IMR-90 (cell line): ENCODE data around the gene NPAS2. TPM values are rescaled to one million over a fixed set of nuclear protein-coding genes. Genes with fewer than 3 reads are reported as not detected.

Experiments used
- ATAC-seq: fragments of 200-7000 bp; cut with Tn5 transposase; 2 replicates; pipeline ENCODE4 v1.9.1; 2020; ENCODE audit warnings: low read depth, mild to moderate bottlenecking, moderate library complexity
- BruUV-seq: library from RNA; stranded (reverse); fragments of 400-500 nt; replicated peaks from 2 replicates; lab custom pipeline; 2021; lab: Mats Ljungman, UMichigan
- CTCF ChIA-PET: fragments of 300-600 bp; formaldehyde crosslinking; extraction: SDS; loops from one replicate; lab custom pipeline; 2021; ENCODE audit warnings: antibody characterized with exemption; lab: Yijun Ruan, JAX
- POLR2A ChIA-PET: fragments of 300-600 bp; sonication (Branson Sonifier 250); formaldehyde crosslinking; loops from one replicate; lab custom pipeline; 2022; ENCODE audit warnings: antibody characterized with exemption; ENCODE audit not compliant: unreplicated experiment; lab: Charles Lee
- DNase-seq: peaks from one replicate; pipeline ENCODE4 v3.0.0; 2013
- H2AFZ ChIP-seq: replicated peaks from 2 replicates; pipeline ENCODE3; 2013; ENCODE audit warnings: low read length, mild to moderate bottlenecking; ENCODE audit not compliant: poor library complexity
- H2AK5ac ChIP-seq: 2 replicates; pipeline ENCODE4 v1.6.1; 2013; ENCODE audit warnings: low read depth, low read length, inconsistent platforms
- H2AK9ac ChIP-seq: replicated peaks from 2 replicates; pipeline ENCODE3; 2013; ENCODE audit warnings: mild to moderate bottlenecking, low read depth, low read length, moderate library complexity; ENCODE audit not compliant: poor library complexity
- H2BK120ac ChIP-seq: 2 replicates; pipeline ENCODE4 v1.6.1; 2013; ENCODE audit warnings: low read depth, low read length, inconsistent platforms
- H2BK15ac ChIP-seq: 3 replicates; pipeline ENCODE4 v1.6.1; 2013; ENCODE audit warnings: low read depth, low read length, inconsistent platforms
- H2BK20ac ChIP-seq: 2 replicates; pipeline ENCODE4 v1.6.1; 2013; ENCODE audit warnings: low read depth, mild to moderate bottlenecking, inconsistent platforms, low read length, moderate library complexity
- H2BK5ac ChIP-seq: 2 replicates; pipeline ENCODE4 v1.6.1; 2013; ENCODE audit warnings: mild to moderate bottlenecking, low read depth, low read length, inconsistent platforms; ENCODE audit not compliant: poor library complexity, severe bottlenecking
- H3K14ac ChIP-seq: replicated peaks from 2 replicates; pipeline ENCODE4 v1.6.1; 2013; ENCODE audit warnings: low read depth, low read length, inconsistent platforms
- H3K18ac ChIP-seq: 2 replicates; pipeline ENCODE4 v1.6.1; 2013; ENCODE audit warnings: low read depth, low read length, control low read depth
- H3K23ac ChIP-seq: 2 replicates; pipeline ENCODE4 v1.6.1; 2013; ENCODE audit warnings: low read depth, low read length, inconsistent platforms
- H3K27ac ChIP-seq: 2 replicates; pipeline ENCODE4 v1.5.1; 2013; ENCODE audit warnings: mild to moderate bottlenecking, control low read depth, low read length; ENCODE audit not compliant: insufficient read depth
- H3K27me3 ChIP-seq: 2 replicates; pipeline ENCODE4 v1.6.1; 2013; ENCODE audit warnings: low read length; ENCODE audit not compliant: control insufficient read depth, insufficient read depth
- H3K36me3 ChIP-seq: 2 replicates; pipeline ENCODE4 v1.6.1; 2013; ENCODE audit warnings: low read length, mixed read lengths; ENCODE audit not compliant: control insufficient read depth, insufficient read depth
- H3K4ac ChIP-seq: 2 replicates; pipeline ENCODE4 v1.6.1; 2013; ENCODE audit warnings: low read depth, low read length, inconsistent platforms
- H3K4me1 ChIP-seq: 2 replicates; pipeline ENCODE4 v1.6.1; 2013; ENCODE audit warnings: low read length, mixed read lengths; ENCODE audit not compliant: control insufficient read depth, insufficient read depth
- H3K4me2 ChIP-seq: 2 replicates; pipeline ENCODE4 v1.6.1; 2013; ENCODE audit warnings: low read depth, mild to moderate bottlenecking, control low read depth, low read length, moderate library complexity
- H3K4me3 ChIP-seq: 2 replicates; pipeline ENCODE4 v1.5.1; 2013; ENCODE audit warnings: low read depth, mild to moderate bottlenecking, control low read depth, low read length, moderate library complexity; ENCODE audit not compliant: insufficient read depth
- H3K56ac ChIP-seq: 2 replicates; pipeline ENCODE4 v1.6.1; 2013; ENCODE audit warnings: low read length, inconsistent platforms; ENCODE audit not compliant: insufficient read depth; ENCODE audit errors: extremely low read depth
- H3K79me1 ChIP-seq, 2 experiments: 2 replicates each; pipeline ENCODE4 v1.6.1; 2013; ENCODE audit warnings: low read length in 2 of 2, inconsistent platforms in 1 of 2, low read depth in 1 of 2
- H3K9ac ChIP-seq: 2 replicates; pipeline ENCODE4 v1.6.1; 2013; ENCODE audit warnings: low read depth, low read length, control low read depth
- H3K9me1 ChIP-seq: 2 replicates; pipeline ENCODE4 v1.6.1; 2013; ENCODE audit warnings: low read length, inconsistent platforms; ENCODE audit not compliant: insufficient read depth
- H3K9me3 ChIP-seq: 2 replicates; pipeline ENCODE4 v1.6.1; 2013; ENCODE audit warnings: low read length; ENCODE audit not compliant: control insufficient read depth, insufficient read depth
- H4K20me1 ChIP-seq: 2 replicates; pipeline ENCODE4 v1.6.1; 2013; ENCODE audit warnings: low read length, inconsistent platforms; ENCODE audit not compliant: insufficient read depth
- H4K5ac ChIP-seq: 2 replicates; pipeline ENCODE4 v1.6.1; 2013; ENCODE audit warnings: mild to moderate bottlenecking, low read depth, low read length, control low read depth
- H4K8ac ChIP-seq, 2 experiments: 2 replicates each; pipeline ENCODE4 v1.6.1; 2013; ENCODE audit warnings: low read depth in 2 of 2, low read length in 2 of 2, control low read depth in 1 of 2, inconsistent platforms in 1 of 2
- H4K91ac ChIP-seq: 2 replicates; pipeline ENCODE4 v1.6.1; 2013; ENCODE audit warnings: low read depth, low read length, inconsistent platforms; ENCODE audit not compliant: insufficient read depth
- BHLHE40 ChIP-seq: fragments of 150-350 bp; IDR thresholded peaks from 2 replicates; pipeline ENCODE4 v1.6.1; 2016; ENCODE audit warnings: mild to moderate bottlenecking, low read depth, low read length
- CEBPB ChIP-seq: IDR thresholded peaks from 2 replicates; pipeline ENCODE4 v1.6.1; 2012; ENCODE audit warnings: low read depth, low read length, improper control_type of control experiment
- CHD1 ChIP-seq: IDR thresholded peaks from 2 replicates; pipeline ENCODE4 v1.6.1; 2012; ENCODE audit warnings: low read depth, low read length, improper control_type of control experiment
- FOS ChIP-seq: fragments of 150-350 bp; IDR thresholded peaks from 2 replicates; pipeline ENCODE4 v1.6.1; 2016; ENCODE audit warnings: low read depth, low read length
- MAFK ChIP-seq: IDR thresholded peaks from 2 replicates; pipeline ENCODE4 v1.6.1; 2012; ENCODE audit warnings: low read depth, low read length, improper control_type of control experiment
- MAZ ChIP-seq: IDR thresholded peaks from 2 replicates; pipeline ENCODE4 v1.6.1; 2012; ENCODE audit warnings: low read depth, mild to moderate bottlenecking, low read length, improper control_type of control experiment, moderate library complexity, borderline replicate concordance
- MXI1 ChIP-seq: IDR thresholded peaks from 2 replicates; pipeline ENCODE4 v1.6.1; 2012; ENCODE audit warnings: low read depth, mild to moderate bottlenecking, low read length, moderate library complexity, borderline replicate concordance
- NFE2L2 ChIP-seq: fragments of 150-350 bp; IDR thresholded peaks from 2 replicates; pipeline ENCODE4 v1.6.1; 2016; ENCODE audit warnings: low read depth, mild to moderate bottlenecking, low read length
- POLR2A ChIP-seq: IDR thresholded peaks from 2 replicates; pipeline ENCODE4 v1.6.1; 2012; ENCODE audit warnings: mild to moderate bottlenecking, low read depth, low read length
- RAD21 ChIP-seq: IDR thresholded peaks from 2 replicates; pipeline ENCODE4 v1.6.1; 2012; ENCODE audit warnings: low read length, improper control_type of control experiment
- RCOR1 ChIP-seq: IDR thresholded peaks from 2 replicates; pipeline ENCODE4 v1.6.1; 2012; ENCODE audit warnings: mild to moderate bottlenecking, low read length, improper control_type of control experiment; ENCODE audit not compliant: insufficient replicate concordance
- RFX5 ChIP-seq: IDR thresholded peaks from 2 replicates; pipeline ENCODE4 v1.8.0; 2012; ENCODE audit warnings: low read depth, mild to moderate bottlenecking, low read length, moderate library complexity
- SMC3 ChIP-seq: fragments of 150-350 bp; IDR thresholded peaks from 2 replicates; pipeline ENCODE4 v1.6.1; 2016; ENCODE audit warnings: low read depth, mild to moderate bottlenecking, antibody characterized with exemption, low read length, moderate library complexity
- WGBS, 2 experiments: methylation state at CpG; one replicate each; pipeline versions ENCODE4 v1.1.5 to v1.1.7; 2013; ENCODE audit warnings: missing lambda C conversion rate in 2 of 2; ENCODE audit not compliant: insufficient read length in 1 of 2; ENCODE audit errors: extremely low coverage in 2 of 2; 5-methylcytosine and 5-hydroxymethylcytosine counted together
- dilution Hi-C: fragments of 300-500 bp; cut with HindIII; formaldehyde crosslinking; loops from one replicate; pipeline ENCODE4 v1.14.3; 2018; ENCODE audit warnings: low sequenced_read_pairs; ENCODE audit not compliant: unreplicated experiment
- in situ Hi-C: fragments of 300-500 bp; cut with MboI; formaldehyde crosslinking; loops from 3 replicates; pipeline ENCODE4 v1.14.3; 2019; ENCODE audit warnings: low sequenced_read_pairs, inconsistent platforms, mixed read lengths
- intact Hi-C: fragments of 100-400 bp; cut with micrococcal nuclease; formaldehyde crosslinking; loops from 2 replicates; pipeline ENCODE4 v1.10.0; 2022
- polyA plus RNA-seq, 3 experiments: library from polyadenylated mRNA; depleted of rRNA; stranded (reverse); fragments of >200 nt; gene quantifications; 2 replicates each; pipeline ENCODE4 v1.2.3, GENCODE V29; 2012; ENCODE audit warnings: low replicate concordance in 1 of 3
- total RNA-seq: library from RNA; depleted of rRNA; stranded (reverse); fragments of >200 nt; gene quantifications from 2 replicates; pipeline ENCODE4 v1.2.3, GENCODE V29; 2012
- TF ChIP-seq, protein P1 (sequence below): fragments of 150-350 bp; IDR thresholded peaks from 2 replicates; pipeline ENCODE4 v1.6.1; 2017; ENCODE audit warnings: mild to moderate bottlenecking, antibody characterized with exemption, low read length, low read depth
- TF ChIP-seq, protein P2 (sequence below): conservative IDR thresholded peaks from 2 replicates; pipeline ENCODE4 v1.5.1; 2012; ENCODE audit warnings: mild to moderate bottlenecking, low read depth, low read length, improper control_type of control experiment
- TF ChIP-seq, protein P3 (sequence below): fragments of 150-350 bp; IDR thresholded peaks from 2 replicates; pipeline ENCODE4 v1.6.1; 2016; ENCODE audit warnings: low read depth, mild to moderate bottlenecking, low read length, moderate library complexity, borderline replicate concordance

Gene NPAS2
- total and polyA plus RNA-seq, 2 of the 4 experiments (the other 2 are of a cell fraction) = 5.2 to 14.8 TPM

DNA sequence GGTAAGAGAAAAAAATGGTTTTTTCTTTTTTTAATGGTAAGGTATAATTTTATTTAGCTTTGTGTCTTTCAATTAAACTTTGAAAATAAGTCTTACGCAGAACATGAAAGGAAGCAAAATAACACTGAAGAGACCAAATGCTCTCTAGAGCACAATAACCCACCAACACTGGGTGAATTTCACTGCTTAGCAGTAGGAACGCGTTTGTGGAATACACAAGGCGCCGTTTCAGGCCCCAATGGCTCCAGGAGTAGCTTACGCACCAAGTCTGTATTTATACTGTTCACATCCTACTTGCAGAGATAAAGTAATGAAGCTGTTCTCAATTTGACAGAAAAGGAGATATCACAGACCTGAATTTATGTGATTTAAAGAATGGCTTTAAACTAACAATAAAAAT, 205.6 kb downstream of the NPAS2 start:
- Histone ChIP-seq H3K27me3 (no peaks in the 10 kb centered on the region), H3K4me2 (no peak overlapping the region), H3K4me1 (no peaks in the 10 kb centered on the region), H2AK5ac (no peak overlapping the region), H3K4me3 (no peak overlapping the region), H3K14ac (no peak overlapping the region), H3K36me3 (peaks cover 14% of the 10 kb centered on the region), H2BK5ac (no peak overlapping the region), H3K9me1 (peaks cover 7% of the 10 kb centered on the region; the same call in 1 of the 2 replicates), H3K18ac (no peak overlapping the region), H2BK20ac (no peak overlapping the region), H4K5ac (no peak overlapping the region), H3K79me1 (peaks cover 0 to 8% of the 10 kb centered on the region in 2 experiments; a peak in 2 of 4 replicates), H4K20me1 (no peaks in the 10 kb centered on the region), H2AFZ (no peak overlapping the region), H3K27ac (no peak overlapping the region), H3K23ac (no peak overlapping the region), H4K8ac (no peak overlapping the region), H3K4ac (no peak overlapping the region), H4K91ac (no peak overlapping the region), H2BK120ac (no peak overlapping the region), H2BK15ac (no peak overlapping the region; the same call in 2 of the 3 replicates), H3K56ac (no peak overlapping the region), H3K9me3 (no peaks in the 10 kb centered on the region), H2AK9ac (no peak overlapping the region), H3K9ac (no peak overlapping the region)
- dilution Hi-C loops (no loop called here), intact Hi-C loops (no loop called here), in situ Hi-C loops (no loop called here)
- DNase-seq = no peak
- WGBS, 2 experiments = no CpG with 5 or more reads among the region's 6 CpGs
- BruUV-seq = no TSS peak
- ATAC-seq = no peak
- ChIA-PET CTCF (interaction anchor here (1.3 kb wide), 1 partner anchor 180 kb away, joined by 3 read pairs; no protein-coding TSS in a partner anchor), POLR2A (no interaction called here)
- TF ChIP-seq RFX5 = no peak
- no peak for TF ChIP-seq POLR2A
- TF ChIP-seq MAFK = no peak
- TF ChIP-seq MXI1 = no peak
- TF ChIP-seq, protein P1, sequence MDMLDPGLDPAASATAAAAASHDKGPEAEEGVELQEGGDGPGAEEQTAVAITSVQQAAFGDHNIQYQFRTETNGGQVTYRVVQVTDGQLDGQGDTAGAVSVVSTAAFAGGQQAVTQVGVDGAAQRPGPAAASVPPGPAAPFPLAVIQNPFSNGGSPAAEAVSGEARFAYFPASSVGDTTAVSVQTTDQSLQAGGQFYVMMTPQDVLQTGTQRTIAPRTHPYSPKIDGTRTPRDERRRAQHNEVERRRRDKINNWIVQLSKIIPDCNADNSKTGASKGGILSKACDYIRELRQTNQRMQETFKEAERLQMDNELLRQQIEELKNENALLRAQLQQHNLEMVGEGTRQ = no peak
- TF ChIP-seq, protein P2, sequence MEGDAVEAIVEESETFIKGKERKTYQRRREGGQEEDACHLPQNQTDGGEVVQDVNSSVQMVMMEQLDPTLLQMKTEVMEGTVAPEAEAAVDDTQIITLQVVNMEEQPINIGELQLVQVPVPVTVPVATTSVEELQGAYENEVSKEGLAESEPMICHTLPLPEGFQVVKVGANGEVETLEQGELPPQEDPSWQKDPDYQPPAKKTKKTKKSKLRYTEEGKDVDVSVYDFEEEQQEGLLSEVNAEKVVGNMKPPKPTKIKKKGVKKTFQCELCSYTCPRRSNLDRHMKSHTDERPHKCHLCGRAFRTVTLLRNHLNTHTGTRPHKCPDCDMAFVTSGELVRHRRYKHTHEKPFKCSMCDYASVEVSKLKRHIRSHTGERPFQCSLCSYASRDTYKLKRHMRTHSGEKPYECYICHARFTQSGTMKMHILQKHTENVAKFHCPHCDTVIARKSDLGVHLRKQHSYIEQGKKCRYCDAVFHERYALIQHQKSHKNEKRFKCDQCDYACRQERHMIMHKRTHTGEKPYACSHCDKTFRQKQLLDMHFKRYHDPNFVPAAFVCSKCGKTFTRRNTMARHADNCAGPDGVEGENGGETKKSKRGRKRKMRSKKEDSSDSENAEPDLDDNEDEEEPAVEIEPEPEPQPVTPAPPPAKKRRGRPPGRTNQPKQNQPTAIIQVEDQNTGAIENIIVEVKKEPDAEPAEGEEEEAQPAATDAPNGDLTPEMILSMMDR = no peak
- TF ChIP-seq CEBPB = no peak
- TF ChIP-seq, protein P3, sequence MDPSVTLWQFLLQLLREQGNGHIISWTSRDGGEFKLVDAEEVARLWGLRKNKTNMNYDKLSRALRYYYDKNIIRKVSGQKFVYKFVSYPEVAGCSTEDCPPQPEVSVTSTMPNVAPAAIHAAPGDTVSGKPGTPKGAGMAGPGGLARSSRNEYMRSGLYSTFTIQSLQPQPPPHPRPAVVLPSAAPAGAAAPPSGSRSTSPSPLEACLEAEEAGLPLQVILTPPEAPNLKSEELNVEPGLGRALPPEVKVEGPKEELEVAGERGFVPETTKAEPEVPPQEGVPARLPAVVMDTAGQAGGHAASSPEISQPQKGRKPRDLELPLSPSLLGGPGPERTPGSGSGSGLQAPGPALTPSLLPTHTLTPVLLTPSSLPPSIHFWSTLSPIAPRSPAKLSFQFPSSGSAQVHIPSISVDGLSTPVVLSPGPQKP = no peak
- TF ChIP-seq MAZ = no peak
- no peak for TF ChIP-seq NFE2L2
- TF ChIP-seq BHLHE40 = no peak
- TF ChIP-seq FOS = no peak
- no peak for TF ChIP-seq CHD1
- no peak for TF ChIP-seq RCOR1
- no peak for TF ChIP-seq RAD21
- no peak for TF ChIP-seq SMC3
